HG03457 (cell line): ENCODE data around the gene TMEM164.

Experiments used
- ATAC-seq: cut with Tn5 transposase; IDR thresholded peaks from one replicate; pipeline ENCODE4 v1.9.1; 2021; ENCODE audit warnings: moderate number of reproducible peaks; ENCODE audit not compliant: unreplicated experiment

TMEM164 gene

DNA sequence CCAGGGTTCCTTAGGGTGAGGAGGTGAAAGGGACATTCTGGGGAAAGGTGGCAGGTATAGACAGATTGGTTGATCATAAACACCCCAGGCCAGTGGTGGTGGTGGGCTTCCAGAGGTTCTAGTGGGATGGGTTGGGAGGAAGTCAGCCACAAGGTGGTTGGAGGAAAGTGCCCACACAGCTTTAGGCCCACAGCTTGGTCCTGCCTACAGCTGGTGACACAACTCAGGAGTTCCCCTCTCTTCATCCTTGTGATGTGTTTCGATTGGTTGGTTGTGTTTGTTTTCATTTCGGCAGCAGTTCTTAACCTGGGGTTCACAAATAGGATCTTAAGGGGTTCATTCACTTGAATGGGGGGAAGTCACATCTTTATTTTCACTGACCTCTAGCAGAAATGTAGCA, 157.0 kb downstream of the TMEM164 start:
- ATAC-seq: no peak

DNA sequence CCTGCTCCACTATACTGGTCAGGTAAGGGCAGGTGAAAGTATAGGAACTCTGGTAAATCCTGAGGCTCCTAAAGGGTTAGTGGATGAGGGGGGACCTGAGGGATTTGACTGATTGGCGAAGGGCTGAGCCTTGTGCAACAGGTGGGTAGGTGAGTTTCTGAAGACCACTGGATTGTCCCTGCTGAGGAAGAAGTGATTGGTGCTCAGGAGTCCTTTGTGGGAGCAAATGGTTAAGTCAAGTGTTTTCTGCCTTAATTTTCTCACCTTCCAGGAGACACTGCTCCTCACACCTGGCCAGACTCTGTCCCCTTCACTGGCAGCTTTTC, 158.4 kb downstream of the TMEM164 start:
- no peak for ATAC-seq

DNA sequence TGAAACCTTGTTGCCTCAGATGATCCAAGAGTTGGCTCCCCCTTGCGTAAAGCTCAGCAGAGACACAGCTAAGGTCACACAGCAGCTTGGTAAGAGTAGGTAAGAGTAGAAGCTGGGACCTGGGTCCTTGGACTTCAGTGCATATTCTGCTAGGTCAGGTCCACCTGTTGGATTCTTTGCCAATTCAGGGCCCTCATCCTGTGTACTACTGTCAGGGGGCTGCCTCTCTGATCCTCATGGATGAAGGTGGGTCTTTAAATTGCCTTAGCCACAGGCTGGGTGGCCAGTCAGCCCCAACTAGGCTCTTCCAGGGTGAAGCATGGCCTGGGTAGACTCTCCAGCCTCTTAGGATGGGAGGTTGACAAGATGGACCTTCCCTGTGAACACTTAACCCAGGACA, 159.2 kb downstream of the TMEM164 start:
- ATAC-seq: no peak

DNA sequence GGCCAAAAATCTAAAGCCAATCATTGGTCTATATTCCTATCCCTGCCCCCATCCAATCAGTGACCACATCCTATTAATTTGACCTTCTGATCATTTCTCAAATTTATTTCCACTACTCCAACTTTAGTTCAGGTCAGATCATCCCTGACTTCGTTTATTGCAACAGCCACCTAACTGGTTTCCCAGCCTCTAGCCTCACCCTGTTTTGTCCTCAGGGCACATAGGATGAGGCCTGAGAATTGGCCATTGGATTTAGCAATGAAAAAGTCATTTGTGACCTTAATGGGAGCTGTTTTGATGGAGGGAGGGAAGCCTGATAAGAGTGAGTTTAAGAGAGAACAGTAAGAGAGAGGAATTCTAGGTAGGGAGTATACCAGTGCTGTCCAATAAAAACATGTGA, 160.0 kb downstream of the TMEM164 start:
- no peak for ATAC-seq

DNA sequence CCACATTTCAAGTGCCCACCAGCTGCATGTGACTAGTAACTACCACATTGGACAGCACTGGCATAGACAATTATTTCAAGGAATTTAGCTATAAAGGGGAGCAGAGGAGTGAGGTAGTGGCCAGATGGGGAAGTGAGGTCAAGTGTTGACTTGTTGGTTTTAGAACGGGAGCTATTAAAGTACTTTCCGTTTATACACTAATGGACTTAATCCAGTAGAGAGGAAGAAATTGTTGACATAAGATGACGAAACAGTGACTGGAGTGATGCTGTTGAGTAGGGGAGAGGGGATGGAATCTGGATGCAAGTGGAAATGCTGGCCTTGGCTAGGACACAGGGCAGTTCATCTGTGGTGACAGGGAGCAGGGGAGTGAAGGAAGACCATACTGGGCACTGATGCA, 160.6 kb downstream of the TMEM164 start:
- no peak for ATAC-seq

DNA sequence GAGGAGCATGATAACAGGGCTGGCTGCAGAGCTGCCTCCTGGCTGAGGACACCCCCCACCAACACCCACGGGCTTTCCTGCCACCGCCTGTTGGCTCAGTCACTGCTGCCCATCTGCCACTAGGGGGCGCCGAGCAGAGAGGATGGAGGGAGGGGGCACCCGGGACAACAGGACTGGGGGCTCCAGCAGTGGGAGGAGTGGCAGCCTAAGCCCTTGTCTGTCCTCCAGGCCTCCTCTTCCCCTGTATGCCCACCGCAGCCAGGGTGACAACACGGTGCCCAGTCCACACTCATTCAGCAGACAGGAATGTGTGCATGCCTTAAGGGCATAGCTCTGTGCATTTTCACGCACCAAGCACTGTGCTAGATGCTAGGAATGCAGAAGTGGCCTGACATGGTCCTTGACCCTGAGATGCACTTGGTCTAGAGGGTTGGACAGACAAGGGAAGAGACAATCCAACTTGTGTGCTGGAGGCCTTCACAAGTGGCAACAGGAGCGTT, 165.1 kb downstream of the TMEM164 start:
- no peak for ATAC-seq

DNA sequence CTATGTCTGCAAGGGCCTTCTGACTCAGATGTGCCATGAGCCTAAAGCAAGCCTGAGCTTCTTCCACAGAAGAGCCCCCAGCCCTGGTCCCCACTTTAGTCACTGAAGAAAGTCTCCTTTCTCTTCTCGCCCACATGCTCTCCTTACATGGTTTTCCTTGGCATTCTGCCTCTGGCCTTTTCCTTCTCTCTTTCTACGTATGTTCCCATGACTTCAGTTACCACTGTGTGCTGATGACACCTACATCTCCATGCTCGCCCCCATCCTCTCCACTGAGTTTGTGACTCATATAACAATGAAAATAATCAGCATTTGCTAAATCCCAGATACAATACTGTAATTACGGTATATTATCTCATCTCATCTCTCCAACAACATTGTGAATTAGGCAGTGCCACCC, 165.7 kb downstream of the TMEM164 start:
- no peak for ATAC-seq

DNA sequence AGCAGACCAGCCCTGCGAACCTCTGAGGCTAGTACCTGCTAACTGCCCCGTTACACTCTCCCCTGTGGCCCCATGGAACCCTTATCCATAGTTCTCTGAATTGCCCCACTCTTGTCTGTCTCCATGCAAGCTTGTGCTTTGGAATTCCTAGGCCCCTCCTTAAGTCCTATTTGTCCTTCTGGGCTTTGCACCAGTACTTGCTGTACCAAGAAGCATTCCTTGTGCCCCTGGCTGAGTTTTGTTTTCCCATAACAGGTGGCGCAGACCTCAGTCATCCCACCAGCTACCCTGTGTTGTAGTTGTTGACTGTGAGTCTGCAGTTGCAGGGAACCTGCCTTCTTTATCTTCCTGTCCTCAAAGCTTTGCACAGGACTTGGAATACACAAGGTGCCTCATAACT, 167.1 kb downstream of the TMEM164 start:
- no peak for ATAC-seq

DNA sequence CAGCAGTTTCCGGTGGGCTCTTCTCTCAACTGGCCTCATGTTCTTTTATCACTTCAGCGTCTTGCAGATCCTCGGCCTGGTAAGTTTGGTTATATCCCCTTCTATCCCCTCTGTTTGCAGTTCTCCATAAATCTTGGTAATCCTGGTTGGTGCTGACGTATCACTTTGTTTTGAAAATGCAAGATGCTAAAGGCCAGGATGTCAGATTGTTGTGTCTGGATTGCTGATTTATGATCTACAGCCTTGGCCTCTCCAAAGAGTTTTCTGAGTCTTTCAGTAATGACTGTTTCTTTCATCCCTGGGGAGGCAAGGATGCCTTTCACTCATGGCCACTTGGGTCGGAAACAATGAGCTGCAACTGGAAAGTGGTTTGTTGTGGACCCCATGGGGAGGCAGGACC, 168.5 kb downstream of the TMEM164 start:
- ATAC-seq: no peak

DNA sequence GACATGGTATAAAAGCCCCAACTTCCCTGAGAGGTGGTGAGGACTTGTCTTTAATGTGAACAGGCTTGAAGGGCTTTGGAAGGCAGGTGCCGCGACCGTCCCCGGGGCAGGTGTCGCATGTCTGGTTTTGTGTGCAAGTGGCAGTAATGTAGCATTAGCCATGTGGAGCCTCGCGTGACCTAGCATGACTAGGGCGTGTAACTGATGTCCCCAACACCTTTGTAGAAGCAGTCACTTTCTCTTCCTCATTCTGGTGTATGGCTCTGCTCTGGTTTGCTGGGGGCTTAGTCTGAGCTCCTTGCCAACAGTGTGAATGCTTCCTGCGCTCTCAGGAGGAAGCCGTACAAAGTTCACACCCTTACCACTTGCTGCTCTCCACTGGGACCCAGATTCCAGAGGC, 169.3 kb downstream of the TMEM164 start:
- peak; percentile 99 for ATAC-seq

DNA sequence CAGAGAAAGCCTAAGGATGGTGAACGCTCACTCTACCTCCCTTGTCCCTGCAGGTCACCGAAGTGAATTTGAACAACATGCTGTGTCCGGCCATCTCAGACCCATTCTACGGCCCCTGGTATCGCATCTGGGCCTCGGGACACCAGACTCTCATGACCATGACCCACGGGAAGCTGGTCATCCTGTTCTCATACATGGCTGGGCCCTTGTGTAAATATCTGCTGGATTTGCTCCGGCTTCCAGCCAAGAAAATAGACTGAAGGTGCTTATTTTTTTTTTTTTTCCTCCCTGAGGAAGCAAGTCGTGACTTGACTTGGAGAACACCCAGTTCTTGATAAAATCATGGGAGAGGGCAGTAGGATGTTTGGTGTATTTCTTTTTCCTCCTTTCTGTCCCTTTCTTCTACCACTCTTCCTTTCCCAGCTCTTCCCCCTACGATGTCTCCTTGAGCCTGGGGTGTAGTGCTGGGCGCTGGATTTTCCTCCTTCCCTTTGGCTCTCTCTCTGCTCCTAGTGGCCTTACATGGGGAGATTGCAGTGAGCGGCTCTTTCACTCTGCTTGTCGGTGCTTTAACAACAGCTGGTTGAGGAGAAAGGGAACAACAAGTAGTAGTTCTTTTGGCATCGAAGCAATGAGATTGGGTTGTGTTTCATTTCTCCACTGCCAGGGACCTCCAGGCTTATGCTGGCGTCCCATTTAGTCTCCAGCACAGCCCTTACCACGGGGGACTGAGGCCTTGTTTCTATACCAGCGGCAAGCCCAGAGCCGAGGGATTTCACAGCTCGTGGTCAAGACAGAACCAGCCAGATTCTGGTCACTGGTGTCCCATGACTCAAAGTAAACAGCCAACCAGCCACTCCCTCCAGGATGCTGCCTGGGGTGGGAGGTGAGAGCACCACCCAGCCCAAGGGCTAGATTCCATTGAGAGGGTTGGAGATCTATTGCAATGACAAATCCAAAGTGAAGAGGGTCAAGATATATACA, 170.6 kb downstream of the TMEM164 start:
- no peak for ATAC-seq

DNA sequence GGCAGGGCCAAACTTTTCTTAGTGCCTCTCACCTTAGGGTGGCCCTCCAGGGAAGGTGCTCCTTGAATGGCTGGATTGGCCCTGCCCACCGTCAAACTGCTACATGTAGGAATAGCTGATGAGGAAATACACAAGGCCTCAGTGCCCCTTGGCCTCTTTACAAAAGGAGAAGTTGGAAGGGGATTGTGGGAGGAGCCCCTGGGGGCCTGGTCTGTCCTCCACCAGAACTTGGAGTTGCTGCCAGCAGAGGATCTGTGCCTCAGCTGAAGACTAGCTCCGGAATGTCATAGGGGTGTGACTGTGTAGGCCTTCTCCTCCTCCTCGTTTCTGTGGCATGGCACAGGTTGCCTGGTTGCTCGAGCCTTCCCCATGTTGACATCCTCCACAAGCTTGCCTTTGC, 172.2 kb downstream of the TMEM164 start:
- no peak for ATAC-seq

DNA sequence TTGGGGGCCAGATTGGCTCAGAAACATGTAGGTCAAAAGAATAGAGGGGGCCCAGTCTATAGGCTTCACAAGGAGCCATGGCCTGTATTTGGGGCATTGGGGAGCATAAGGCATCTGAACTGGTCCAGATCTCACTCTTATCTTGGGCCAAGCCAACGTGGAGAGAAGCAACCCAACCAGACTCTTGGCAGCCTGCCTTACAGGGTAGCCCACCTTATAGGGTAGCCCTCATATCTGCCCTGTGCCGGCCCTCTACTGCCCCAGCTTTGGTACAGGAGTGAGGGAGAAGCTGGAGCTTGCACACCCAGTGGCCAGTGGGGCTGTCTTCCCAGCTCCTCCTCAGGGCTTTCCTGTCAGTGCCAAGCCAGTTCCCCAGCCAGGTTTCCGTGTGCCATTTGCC, 172.8 kb downstream of the TMEM164 start:
- no peak for ATAC-seq

DNA sequence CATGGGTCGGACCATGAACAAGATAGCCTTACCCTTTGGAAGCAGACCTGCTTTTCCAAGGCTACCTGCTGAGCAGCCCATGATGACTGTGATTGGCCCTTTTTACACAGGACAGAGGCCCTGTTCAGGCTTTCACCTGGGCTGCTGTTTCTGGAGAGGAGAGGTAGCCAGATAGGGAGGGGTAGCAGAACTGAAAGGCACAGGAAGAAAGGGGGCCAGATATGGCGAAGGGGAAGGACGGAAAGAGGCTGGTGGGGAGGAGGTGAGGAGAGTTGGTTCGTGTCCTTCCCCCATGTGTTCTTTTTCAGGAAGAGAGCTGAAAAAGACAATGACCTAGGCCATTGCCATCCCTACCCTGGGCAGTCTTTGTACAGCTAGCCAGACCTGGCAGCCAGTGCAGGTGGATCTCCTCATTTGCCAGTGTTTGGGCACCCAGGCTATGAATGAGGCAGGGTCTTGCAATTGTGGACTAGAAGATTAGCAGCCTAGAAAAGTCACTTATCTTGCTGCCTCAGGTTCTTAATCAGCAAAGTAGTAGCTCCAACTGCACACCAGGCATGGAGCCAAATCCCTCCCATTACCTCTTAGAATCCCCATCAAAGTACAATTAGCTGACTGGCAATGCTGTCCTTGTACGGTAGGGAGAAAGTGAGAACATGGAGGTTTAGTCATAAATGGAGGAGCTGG, 175.4 kb downstream of the TMEM164 start:
- no peak for ATAC-seq

DNA sequence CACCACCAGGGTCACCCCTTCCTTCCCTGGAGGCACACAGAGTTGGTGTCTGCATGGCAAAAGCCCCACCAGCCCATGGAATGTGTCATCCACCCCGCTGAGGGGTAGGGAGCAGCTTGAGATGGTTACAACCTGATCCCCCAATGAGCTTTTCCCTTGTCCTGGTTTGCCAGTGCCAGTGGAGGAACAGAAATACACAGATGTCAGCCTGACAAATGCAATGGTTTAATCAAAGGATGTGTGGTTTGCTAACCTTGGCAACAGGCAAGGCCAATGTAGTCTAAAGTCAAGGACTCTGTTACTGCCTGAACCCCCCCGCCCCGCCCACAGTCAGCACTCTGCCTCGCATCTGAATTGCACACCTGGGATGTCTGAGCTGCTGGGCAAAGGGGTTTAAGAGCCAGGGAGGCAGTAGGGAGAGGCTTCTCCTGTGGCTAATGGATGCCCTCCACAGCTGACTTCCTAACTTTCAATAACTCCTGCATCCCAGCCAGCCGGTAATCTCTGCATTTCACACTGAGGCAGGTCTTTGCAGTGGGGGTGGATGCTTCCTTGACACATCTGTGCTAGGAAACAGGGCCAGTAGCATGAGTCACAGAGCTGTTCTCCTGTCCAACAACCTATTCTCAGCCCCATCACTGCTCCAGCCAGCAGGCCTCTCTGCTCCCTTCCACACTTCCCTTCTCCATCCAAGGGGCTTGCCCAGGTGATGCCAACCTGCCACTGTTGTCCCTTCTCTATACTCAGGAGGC, 177.4 kb downstream of the TMEM164 start:
- no peak for ATAC-seq

DNA sequence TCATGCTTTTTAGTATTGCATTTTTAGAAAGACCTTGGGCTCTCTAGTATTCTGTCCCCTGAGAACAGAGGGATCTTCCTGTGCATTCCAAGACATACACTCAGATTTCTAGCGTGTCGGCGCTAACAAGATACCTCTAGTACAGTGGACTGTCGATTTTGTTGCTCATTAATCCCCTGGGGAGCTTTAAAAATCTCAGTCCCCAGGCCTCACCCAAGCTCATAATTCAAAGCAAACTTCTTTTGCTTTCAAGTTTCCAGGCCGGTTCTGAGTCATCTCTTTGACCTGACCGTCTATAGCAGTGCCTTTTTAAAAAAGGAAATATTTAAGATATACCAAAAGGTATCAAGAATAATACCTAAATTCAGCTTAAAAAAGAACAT, 178.0 kb downstream of the TMEM164 start:
- no peak for ATAC-seq

DNA sequence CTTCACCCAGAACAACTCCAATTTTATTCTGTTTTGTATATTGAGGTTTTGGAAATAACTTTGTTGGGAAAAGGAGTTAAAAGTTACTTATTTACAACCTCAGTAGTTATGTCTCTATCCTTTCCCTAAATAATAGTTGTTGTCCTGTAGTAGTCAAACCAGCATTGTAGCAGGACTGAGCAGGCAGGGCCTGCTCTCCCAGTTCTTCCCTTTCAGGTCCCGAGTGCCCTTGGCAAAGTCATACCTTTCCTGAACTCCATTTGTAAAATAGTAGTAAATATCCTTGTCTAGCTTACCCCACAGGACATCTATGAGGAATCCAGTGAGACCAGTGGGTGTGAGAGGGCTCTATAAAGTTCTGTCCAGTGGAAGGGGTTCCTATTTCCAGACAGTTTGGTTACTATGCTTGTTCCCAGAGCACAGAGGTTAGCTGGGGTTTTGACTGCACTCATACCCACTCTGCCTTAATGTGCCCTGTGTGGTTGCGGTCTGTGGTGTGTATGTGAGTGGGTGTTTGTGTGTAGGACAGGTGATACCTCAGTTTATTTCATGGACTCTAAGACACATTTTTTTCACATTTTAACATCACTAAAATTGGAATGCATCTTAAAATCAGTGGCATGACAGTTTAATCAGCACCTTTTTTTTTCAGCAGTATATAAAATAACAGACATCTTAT, 178.7 kb downstream of the TMEM164 start:
- ATAC-seq: no peak

DNA sequence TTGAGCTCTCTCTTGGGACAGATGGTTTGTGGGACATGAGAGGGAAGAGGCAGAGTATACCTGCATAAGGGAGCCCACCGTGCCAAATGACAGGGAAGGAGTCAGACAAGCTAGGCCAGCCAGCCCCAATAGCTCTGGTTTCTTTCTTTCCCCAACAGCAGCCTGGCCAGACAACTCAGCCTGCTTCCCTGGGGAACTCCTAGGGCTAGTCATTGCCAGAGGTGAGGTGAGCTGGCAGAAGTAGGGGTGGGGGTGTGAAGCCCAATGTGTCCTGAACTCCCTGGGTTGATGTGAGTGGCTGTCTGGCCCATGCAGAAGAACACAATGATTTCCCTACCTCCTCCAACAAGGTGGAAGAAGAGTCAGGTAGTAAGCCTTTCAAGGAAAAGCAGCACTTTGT, 179.4 kb downstream of the TMEM164 start:
- ATAC-seq: no peak

DNA sequence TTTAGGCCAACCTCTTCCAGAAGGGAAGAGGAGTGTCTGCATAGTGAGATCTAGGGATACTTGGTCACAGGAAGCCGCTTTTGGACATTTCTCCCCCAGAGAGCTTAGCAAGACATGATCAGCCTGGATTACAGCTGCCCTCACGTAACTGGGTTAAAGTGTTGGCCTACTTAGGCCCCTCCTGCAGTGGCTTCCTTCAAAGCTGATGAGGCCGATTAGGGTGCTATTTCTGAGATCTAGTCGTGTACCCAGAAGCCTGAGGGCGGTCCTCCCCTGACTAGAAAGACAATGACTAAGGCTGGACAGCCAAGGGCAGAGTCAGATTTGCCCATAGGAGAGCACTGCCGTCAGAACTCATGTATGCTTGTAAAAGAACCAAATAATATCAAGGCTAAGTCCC, 180.0 kb downstream of the TMEM164 start:
- no peak for ATAC-seq

DNA sequence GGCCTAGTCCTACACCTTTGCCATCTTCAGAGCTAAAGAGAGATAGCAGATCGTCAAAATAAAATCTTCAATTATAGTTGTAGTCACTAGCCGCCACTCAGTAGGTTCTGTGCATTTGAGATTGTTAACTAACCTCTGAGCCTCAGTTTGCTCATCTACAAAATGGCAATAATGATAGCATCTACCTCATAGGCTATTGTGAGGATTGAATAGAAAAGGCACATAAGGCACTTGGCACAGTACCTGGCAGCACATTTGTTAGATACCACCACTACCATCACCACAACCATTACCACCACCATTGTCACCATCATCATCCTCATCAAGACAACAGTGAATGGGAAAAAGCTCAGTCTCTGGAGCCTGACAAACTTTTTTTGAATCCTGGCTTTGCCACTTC, 180.4 kb downstream of the TMEM164 start:
- ATAC-seq: no peak
